ENCODE results near the gene PGM2L1.

DNA sequence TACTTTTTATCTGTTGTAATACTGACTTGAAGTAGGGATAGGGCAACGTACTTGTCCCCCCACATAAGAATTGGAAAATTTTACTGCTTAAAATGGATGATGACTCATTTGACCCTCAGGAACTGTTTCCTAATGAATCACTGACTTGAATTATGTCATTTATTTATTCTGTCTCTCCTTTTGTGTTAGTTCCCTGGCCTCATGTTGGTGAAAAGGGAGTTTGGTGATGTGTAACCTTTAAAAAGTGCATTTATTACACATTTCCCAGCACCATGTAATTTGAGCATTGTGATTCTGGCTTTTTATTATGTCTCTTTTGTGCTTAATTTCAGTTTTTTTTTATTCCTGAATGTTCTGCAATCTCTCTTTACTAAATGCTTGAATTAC is 20.3 kb upstream of the PGM2L1 start:
- no peak for TF ChIP-seq POLR2AphosphoS5 (IDR thresholded peaks at IDR 0.05; ENCODE audit: low read depth, low read length)
- 0 out of 2 replicates have a peak, but pooled peaks have one; percentile 46 for TF ChIP-seq TAF1 (IDR thresholded peaks at IDR 0.05; ENCODE audit: borderline replicate concordance, insufficient read depth, low read length)
